ENCODE results near the gene IL17RB. TPM values are rescaled to one million over a fixed set of nuclear protein-coding genes. Genes with fewer than 3 reads are reported as not detected.

The IL17RB gene
- total and polyA plus RNA-seq, 9 donors = 0.99 to 5.6 (median 1.1) TPM

- DNase-seq = no peak
- WGBS, 3 donors = 88 to 90% (median 88%) methylated on average over 1 of the region's 1 CpG
- no peak overlapping the region for H3K27ac ChIP-seq
- H3K36me3 ChIP-seq = no peaks in the 10 kb centered on the region
- intact Hi-C loops (cut with DNase I) = no loop called here
- TF ChIP-seq POLR2A (IDR thresholded peaks at IDR 0.05) (no peak), CTCF (IDR thresholded peaks at IDR 0.05) (no peak), EP300 (IDR thresholded peaks at IDR 0.05) (no peak)
- no peaks in the 10 kb centered on the region for H3K9me3 ChIP-seq
- H3K27me3 ChIP-seq = no peaks in the 10 kb centered on the region
- no peaks in the 10 kb centered on the region for H3K4me1 ChIP-seq (ENCODE audit: insufficient read depth)
- no peak overlapping the region for H3K4me3 ChIP-seq
These were observed 16.8 kb downstream of the IL17RB start for GRCh38 chr3:53863145-53863544.

GRCh38 chr3:53865732-53866499 is 19.5 kb downstream of the IL17RB start:
- Histone ChIP-seq H3K27me3 (no peaks in the 10 kb centered on the region), H3K4me1 (ENCODE audit: insufficient read depth) (no peaks in the 10 kb centered on the region), H3K9me3 (no peaks in the 10 kb centered on the region), H3K4me3 (no peak overlapping the region), H3K36me3 (no peaks in the 10 kb centered on the region), H3K27ac (no peak overlapping the region)
- DNase-seq = no peak
- TF ChIP-seq CTCF (IDR thresholded peaks at IDR 0.05) = no peak
- no peak for TF ChIP-seq EP300 (IDR thresholded peaks at IDR 0.05)
- TF ChIP-seq POLR2A (IDR thresholded peaks at IDR 0.05) = no peak
- 85 to 90% (median 88%) methylated on average over 5 of the region's 5 CpGs for WGBS, 3 donors
- intact Hi-C loops (cut with DNase I) = no loop called here

- H3K9me3 ChIP-seq = no peaks in the 10 kb centered on the region
- peak overlapping the region; percentile 98 for H3K4me3 ChIP-seq
- peaks cover 9% of the 10 kb centered on the region for H3K4me1 ChIP-seq (ENCODE audit: insufficient read depth)
- H3K27me3 ChIP-seq = no peaks in the 10 kb centered on the region
- intact Hi-C loops (cut with DNase I) = no loop called here
- DNase-seq = no peak
- H3K27ac ChIP-seq = no peak overlapping the region
- WGBS, 3 donors = 45 to 53% (median 51%) methylated on average over 10 of the region's 10 CpGs
- H3K36me3 ChIP-seq = no peaks in the 10 kb centered on the region
- TF ChIP-seq EP300 (IDR thresholded peaks at IDR 0.05) (no peak), POLR2A (IDR thresholded peaks at IDR 0.05) (no peak), CTCF (IDR thresholded peaks at IDR 0.05) (no peak)
These were observed 34.3 kb downstream of the IL17RB start for GRCh38 chr3:53880396-53881345.

- H3K4me3 ChIP-seq = peak within 1 kb of the TSS; percentile 98
- peak within 1 kb of the TSS; percentile 56 to 75 for H3K27ac ChIP-seq
- H3K4me1 ChIP-seq (ENCODE audit: insufficient read depth) = peaks cover 9% of the 10 kb centered on the region
- intact Hi-C loops (cut with DNase I) = no loop called here
- no peaks in the 10 kb centered on the region for H3K9me3 ChIP-seq
- no peaks in the 10 kb centered on the region for H3K36me3 ChIP-seq
- DNase-seq = peak; percentile 82 to 92 (median 88)
- WGBS, 3 donors = 1% methylated on average over 58 to 65 of the region's 65 CpGs
- peak in 2 of 3 donors; percentile 9 to 11 for TF ChIP-seq CTCF (IDR thresholded peaks at IDR 0.05)
- TF ChIP-seq POLR2A (IDR thresholded peaks at IDR 0.05) = peak; percentile 46
- no peak for TF ChIP-seq EP300 (IDR thresholded peaks at IDR 0.05)
- H3K27me3 ChIP-seq = no peaks in the 10 kb centered on the region
These were observed 35.6 kb downstream of the IL17RB start, which contains the start of gene ACTR8 for GRCh38 chr3:53881691-53882593. ACTR8 (minus strand) TSS chr3:53882152; CDS start chr3:53882101, 51 bp downstream.

Measured in ovary (tissue), 9 donors.